Effector memory CD8-positive, alpha-beta T cell (primary cell): ENCODE measurements around the gene WASHC2A.
"Not testable (repeated sequence)": the region's sequence is repeated elsewhere in the genome, so short reads cannot be mapped to it uniquely, and the experiment has no call there.

Experiments used
- ATAC-seq: fragments of 150-1000 bp; cut with Tn5 transposase; replicated peaks from 2 replicates; pipeline ENCODE4 v1.10.0; 2021; ENCODE audit warnings: mild to moderate bottlenecking, moderate library complexity
- DNase-seq, 3 experiments: peaks; one replicate each; pipeline ENCODE4 v3.0.0; 2021
- H3K27ac Mint-ChIP-seq, 2 donors: one replicate each; pipeline ENCODE4 v1.8.0; 2022; ENCODE audit warnings: mild to moderate bottlenecking in 2 of 2, mixed read lengths in 2 of 2, moderate library complexity in 2 of 2
- H3K27me3 Mint-ChIP-seq, 2 donors: one replicate each; pipeline ENCODE4 v1.8.0; 2022; ENCODE audit warnings: mixed read lengths in 2 of 2
- H3K36me3 Mint-ChIP-seq: one replicate; pipeline ENCODE4 v1.8.0; 2022; ENCODE audit warnings: mild to moderate bottlenecking, moderate library complexity, mixed read lengths; ENCODE audit not compliant: insufficient read depth
- H3K4me1 Mint-ChIP-seq, 2 donors: one replicate each; pipeline ENCODE4 v1.8.0; 2022; ENCODE audit warnings: low read depth in 2 of 2, mixed read lengths in 2 of 2
- H3K4me3 Mint-ChIP-seq, 2 donors: one replicate each; pipeline ENCODE4 v1.8.0; 2022; ENCODE audit warnings: mild to moderate bottlenecking in 2 of 2, mixed read lengths in 2 of 2, moderate library complexity in 2 of 2
- H3K9me3 Mint-ChIP-seq, 2 donors: one replicate each; pipeline ENCODE4 v1.8.0; 2022; ENCODE audit warnings: mixed read lengths in 2 of 2
- total RNA-seq, 9 experiments: gene quantifications; one replicate each; lab custom pipeline; 2026; lab: John Stamatoyannopoulos, UW

Gene WASHC2A, protein sequence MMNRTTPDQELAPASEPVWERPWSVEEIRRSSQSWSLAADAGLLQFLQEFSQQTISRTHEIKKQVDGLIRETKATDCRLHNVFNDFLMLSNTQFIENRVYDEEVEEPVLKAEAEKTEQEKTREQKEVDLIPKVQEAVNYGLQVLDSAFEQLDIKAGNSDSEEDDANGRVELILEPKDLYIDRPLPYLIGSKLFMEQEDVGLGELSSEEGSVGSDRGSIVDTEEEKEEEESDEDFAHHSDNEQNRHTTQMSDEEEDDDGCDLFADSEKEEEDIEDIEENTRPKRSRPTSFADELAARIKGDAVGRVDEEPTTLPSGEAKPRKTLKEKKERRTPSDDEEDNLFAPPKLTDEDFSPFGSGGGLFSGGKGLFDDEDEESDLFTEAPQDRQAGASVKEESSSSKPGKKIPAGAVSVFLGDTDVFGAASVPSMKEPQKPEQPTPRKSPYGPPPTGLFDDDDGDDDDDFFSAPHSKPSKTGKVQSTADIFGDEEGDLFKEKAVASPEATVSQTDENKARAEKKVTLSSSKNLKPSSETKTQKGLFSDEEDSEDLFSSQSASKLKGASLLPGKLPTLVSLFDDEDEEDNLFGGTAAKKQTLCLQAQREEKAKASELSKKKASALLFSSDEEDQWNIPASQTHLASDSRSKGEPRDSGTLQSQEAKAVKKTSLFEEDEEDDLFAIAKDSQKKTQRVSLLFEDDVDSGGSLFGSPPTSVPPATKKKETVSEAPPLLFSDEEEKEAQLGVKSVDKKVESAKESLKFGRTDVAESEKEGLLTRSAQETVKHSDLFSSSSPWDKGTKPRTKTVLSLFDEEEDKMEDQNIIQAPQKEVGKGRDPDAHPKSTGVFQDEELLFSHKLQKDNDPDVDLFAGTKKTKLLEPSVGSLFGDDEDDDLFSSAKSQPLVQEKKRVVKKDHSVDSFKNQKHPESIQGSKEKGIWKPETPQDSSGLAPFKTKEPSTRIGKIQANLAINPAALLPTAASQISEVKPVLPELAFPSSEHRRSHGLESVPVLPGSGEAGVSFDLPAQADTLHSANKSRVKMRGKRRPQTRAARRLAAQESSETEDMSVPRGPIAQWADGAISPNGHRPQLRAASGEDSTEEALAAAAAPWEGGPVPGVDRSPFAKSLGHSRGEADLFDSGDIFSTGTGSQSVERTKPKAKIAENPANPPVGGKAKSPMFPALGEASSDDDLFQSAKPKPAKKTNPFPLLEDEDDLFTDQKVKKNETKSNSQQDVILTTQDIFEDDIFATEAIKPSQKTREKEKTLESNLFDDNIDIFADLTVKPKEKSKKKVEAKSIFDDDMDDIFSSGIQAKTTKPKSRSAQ (N-terminal part only)
- 57.4 to 94.2 (median 84.0) reads per million in 9 experiments for total RNA-seq

DNA sequence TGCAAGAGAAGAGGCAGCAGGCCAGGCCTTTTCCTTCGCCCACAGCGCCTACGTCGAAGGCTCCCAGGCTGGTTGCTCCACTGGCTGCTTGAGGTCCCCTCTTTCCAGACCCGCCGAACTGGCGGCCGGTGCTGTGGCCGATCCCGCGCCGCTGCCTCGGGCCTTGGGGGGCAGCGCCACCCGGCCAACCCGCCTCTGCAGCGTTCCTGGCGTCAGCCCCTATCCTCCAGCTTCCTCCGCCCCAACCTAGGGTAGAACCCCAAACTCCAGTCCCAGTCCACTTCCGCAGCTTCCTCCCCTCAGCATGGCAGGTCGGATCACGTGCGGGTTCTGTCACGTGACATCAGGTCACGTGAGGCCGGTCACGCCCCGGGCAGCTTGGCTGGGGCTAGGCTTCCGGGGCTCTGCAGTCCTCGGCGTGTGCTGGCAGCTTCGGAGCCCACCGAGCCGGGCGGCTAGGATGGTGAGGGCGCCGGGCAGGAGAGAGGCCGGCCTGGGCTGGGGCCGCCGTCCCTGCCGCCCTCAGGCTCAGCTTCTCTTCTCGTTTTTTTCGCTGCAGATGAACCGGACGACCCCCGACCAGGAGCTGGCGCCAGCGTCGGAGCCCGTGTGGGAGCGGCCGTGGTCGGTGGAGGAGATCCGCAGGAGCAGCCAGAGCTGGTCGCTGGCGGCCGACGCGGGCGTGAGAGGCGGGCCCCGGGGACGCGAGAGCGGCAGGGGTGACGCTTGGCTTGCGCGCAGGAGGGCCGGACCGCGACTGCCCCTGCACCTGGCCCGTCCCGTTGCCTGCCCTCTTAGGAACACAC lies at the start of gene WASHC2A:
Gene WASHC2A (plus strand): TSS at position 409 of the 806 bp plus-strand sequence. CDS start 52 bp downstream, at position 461.
- H3K27me3 Mint-ChIP-seq, H3K9me3 Mint-ChIP-seq, H3K4me1 Mint-ChIP-seq: not testable (repeated sequence)
- DNase-seq (peak; percentile 95 to 99 (median 97)), ATAC-seq (peak; percentile 91)
- Mint-ChIP-seq H3K27ac (peak within 1 kb of the TSS; percentile 92 to 95), H3K36me3 (peaks cover 38% of the 10 kb centered on the region), H3K4me3 (peak within 1 kb of the TSS; percentile 78 to 83)

DNA sequence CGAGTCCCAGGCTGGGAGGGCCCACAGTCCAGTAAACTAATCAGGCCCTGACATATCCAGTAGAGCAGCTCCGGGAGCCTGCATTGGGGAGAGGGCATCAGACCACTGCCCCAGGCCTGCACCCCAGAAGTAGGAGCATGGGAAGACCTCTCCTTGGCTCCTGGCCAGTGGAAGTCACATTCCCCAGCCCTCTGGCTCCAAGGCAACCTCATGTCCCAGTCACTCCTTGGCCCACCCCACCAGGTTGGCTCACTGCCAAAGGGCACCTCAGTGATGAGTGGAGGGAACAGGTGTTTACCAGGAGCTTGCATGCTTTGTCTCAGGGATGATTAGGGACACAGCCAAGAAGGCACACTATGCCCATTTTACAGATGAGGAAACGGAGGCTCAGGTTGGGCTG lies 48.5 kb upstream of the WASHC2A start:
- not testable (repeated sequence) for H3K27ac Mint-ChIP-seq, H3K27me3 Mint-ChIP-seq, H3K4me3 Mint-ChIP-seq, ATAC-seq, H3K4me1 Mint-ChIP-seq, H3K9me3 Mint-ChIP-seq, H3K36me3 Mint-ChIP-seq, DNase-seq

DNA sequence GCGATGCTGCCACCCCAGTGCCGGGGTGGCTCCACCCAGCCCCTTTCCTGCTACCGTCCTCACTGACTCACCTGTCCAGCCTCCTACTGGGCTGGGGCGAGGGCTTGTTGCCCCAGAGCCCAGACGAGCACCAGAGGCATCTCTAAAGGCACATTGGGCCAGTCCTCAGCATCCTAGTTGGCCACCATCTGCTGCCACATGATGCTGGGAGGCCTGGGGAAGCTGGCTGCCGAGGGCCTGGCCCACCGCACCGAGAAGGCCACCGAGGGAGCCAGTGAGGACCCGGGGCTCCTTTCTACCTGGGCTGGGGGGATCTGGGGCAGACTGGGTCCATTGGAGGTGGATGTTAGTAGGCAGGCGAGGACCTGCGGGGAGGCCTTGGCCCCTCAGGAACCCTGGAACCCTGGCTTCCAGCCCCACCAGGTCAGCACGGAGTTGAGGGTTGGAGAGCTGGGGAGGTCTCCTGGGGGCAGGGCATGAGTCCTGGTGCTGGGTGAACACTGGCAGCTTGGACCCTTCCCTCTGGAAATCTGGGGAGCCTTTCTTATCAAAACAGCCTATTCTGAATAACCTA lies 47.2 kb upstream of the WASHC2A start:
- H3K27ac Mint-ChIP-seq, ATAC-seq, H3K4me3 Mint-ChIP-seq, H3K9me3 Mint-ChIP-seq, DNase-seq, H3K4me1 Mint-ChIP-seq, H3K36me3 Mint-ChIP-seq: not testable (repeated sequence)
- H3K27me3 Mint-ChIP-seq = peaks cover 10 to 20% of the 10 kb centered on the region in 2 donors

DNA sequence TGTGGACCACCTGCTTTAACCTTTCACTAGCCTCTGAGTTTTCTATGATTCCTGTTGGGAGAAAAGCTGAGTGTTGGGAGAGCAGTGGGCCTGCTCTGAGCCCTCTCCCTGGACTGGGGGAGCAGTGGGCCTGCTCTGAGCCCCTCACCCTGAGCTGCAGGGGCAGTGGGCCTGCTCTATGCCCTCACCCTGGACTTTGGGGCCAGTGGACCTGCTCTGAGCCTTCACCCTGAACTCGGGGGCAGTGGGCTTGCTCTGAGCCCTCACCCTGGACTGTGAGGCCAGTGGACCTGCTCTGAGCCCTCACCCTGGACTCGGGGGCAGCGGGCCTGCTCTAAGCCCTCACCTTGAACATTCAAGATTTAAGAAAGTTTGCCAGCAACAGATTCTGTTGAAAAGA lies 46.1 kb upstream of the WASHC2A start:
- no peak for DNase-seq
- Mint-ChIP-seq H3K27me3 (peaks cover 20 to 31% of the 10 kb centered on the region in 2 donors), H3K36me3 (no peaks in the 10 kb centered on the region), H3K4me1 (no peaks in the 10 kb centered on the region), H3K4me3 (no peak overlapping the region), H3K9me3 (no peaks in the 10 kb centered on the region), H3K27ac (no peak overlapping the region)
- no peak for ATAC-seq

DNA sequence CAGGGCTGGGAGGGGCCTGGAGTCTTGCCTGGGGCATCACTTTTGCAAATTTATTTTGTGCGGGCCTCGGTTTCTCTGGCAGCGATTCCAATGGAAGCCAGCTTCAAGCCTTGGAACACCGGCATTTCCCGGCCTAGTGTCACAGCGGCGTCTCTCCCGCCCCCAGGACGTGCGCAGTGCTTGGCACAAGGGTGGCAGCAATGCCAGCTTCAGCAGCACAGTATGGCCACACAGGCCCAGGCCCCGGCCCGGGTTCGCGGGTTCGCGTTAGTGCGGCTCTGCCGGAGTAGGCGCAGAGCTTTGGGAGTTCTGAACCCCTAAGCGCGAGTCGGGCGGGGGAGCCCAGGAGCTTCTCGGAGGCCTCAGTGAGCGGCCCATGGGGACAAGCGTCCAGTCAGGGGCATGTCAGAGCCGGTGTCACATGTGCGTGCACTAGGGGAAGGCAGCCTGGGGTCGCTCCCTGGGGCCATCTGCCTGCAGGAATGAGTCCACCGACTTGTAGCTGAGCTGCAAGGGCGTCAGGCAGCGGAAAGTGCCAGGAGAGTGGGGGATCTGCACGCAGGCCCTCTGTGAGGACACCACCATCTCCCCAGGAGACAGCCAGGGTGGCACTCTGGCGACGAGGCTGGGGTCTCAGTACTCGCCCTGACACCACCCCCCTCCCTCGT lies 42.9 kb upstream of the WASHC2A start:
- H3K4me3 Mint-ChIP-seq, H3K27ac Mint-ChIP-seq, H3K4me1 Mint-ChIP-seq, ATAC-seq, H3K9me3 Mint-ChIP-seq, H3K36me3 Mint-ChIP-seq, DNase-seq: not testable (repeated sequence)
- peaks cover 29 to 43% of the 10 kb centered on the region in 2 donors for H3K27me3 Mint-ChIP-seq

DNA sequence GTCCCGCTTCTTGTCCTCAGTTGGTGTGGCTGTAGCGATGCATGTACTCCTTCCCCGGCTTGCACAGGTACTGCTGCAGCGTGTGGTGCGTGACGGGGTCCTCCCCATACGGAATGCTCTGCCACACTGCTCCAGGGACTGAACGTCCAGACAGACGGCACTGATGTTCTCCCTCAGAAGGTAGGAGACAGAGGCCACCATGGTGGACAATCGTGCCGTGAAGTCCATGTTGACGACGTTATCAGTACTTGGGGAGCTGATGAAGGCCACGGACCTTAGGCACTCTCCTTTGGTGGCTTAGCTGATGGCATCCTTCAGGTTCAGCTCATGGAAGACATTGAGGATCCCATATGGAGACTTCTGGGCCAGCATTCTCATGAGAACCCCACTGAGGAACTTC lies 42.1 kb upstream of the WASHC2A start:
- DNase-seq (no peak), ATAC-seq (no peak)
- Mint-ChIP-seq H3K4me3 (no peak overlapping the region), H3K4me1 (peaks cover 0 to 2% of the 10 kb centered on the region in 2 donors), H3K9me3 (no peaks in the 10 kb centered on the region), H3K27me3 (peaks cover 29 to 43% of the 10 kb centered on the region in 2 donors), H3K27ac (no peak overlapping the region), H3K36me3 (peaks cover 6% of the 10 kb centered on the region)

DNA sequence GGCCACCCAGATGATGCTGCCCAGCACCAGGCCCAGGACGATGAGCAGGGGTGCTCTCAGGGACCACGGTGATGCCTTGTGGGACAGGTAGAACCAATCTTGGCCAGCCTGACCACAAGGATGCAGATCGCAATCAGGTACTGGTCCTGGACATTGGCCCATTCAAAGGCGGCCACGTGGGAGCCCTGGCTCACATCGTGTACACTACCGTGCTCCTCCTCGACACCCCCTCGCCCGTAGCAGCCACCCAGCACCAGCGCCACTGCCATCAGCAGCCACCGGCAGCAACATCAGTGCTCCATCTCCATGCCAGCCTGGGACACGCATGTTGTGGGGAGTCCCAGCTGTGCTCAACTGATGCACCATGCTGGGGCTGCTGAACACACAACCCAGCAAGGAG lies 40.6 kb upstream of the WASHC2A start:
- peaks cover 36 to 43% of the 10 kb centered on the region in 2 donors for H3K27me3 Mint-ChIP-seq
- no peak for ATAC-seq
- H3K4me1 Mint-ChIP-seq = peaks cover 0 to 2% of the 10 kb centered on the region in 2 donors
- no peak for DNase-seq
- peaks cover 6% of the 10 kb centered on the region for H3K36me3 Mint-ChIP-seq
- H3K9me3 Mint-ChIP-seq = no peaks in the 10 kb centered on the region
- no peak overlapping the region for H3K4me3 Mint-ChIP-seq
- no peak overlapping the region for H3K27ac Mint-ChIP-seq

DNA sequence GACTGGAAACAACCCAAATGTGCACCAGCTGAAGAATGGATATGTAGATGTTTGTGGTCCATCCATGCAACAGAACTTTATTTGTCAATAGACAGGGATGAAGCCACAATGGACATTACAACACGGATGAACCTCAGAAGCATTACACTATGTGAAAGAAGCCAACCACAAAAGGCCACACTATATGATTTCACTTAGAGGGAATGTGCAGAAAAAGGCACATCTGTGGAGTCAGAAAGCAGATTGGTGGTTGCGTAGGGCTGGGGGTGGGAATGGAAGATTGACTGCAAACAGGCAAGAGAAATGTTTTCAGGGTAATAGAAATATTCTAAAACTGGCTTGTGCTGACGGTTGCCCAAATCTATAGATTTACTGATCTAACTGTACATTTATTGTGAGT lies 34.3 kb upstream of the WASHC2A start:
- peaks cover 2 to 5% of the 10 kb centered on the region in 2 donors for H3K4me1 Mint-ChIP-seq
- DNase-seq (no peak), ATAC-seq (no peak)
- H3K27me3 Mint-ChIP-seq = peaks cover 9 to 12% of the 10 kb centered on the region in 2 donors
- H3K27ac Mint-ChIP-seq = no peak overlapping the region
- H3K4me3 Mint-ChIP-seq = no peak overlapping the region
- no peaks in the 10 kb centered on the region for H3K9me3 Mint-ChIP-seq
- no peaks in the 10 kb centered on the region for H3K36me3 Mint-ChIP-seq

DNA sequence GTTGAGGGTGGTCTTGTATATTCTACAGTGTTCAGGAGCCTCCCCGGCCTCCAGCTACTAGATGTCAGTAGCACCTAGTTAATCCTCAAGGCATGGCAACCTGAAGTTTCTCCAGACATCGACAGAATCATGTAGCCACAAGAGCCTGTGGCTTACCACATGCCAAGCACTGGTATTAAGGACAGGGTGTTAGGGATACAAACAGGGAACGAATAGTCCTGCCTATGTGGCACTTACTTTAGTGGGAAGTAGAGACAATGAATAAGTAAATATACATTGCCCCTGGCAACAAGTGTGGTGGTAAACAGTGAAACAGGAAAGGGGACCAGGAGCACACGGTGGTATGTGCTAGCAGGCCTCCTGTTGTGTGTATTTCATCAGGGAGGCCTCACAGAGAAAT lies 32.4 kb upstream of the WASHC2A start:
- not testable (repeated sequence) for DNase-seq, H3K36me3 Mint-ChIP-seq, H3K9me3 Mint-ChIP-seq, ATAC-seq, H3K4me3 Mint-ChIP-seq, H3K4me1 Mint-ChIP-seq
- Mint-ChIP-seq H3K27me3 (peaks cover 9 to 12% of the 10 kb centered on the region in 2 donors), H3K27ac (peak overlapping the region in 1 of 2 donors; percentile 38)

DNA sequence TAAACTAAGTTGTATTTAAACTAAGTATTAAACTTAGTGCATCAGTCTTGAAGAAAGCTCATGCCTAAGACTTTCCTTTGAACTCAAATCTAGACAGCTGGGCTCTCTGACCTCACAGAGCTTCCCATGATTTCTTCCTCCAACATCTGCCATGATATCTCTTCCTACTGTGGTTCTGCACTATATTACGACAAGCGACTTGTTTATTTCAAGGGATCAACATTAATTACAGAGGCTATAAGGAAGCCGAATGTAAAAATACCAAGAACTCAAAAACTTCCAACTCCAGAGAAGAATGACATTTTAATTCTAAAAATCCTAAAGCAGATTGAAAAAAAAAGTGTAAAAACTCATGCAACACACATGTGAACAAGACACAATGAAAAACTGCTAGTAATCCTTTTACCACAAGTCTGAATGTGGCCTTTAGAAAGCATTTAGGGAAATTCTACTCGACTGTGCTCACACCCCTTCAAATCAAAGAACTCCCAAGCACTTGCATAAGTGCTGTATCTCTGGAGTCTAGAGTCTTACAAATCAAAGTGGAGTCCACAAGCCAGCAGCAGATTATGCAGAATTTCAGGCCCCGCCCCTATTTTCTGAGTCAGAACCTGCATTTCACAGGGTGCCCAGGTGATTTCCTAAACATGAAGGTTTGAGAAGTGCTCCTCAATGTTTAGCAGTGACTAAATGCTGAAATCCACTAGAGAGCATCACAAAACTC lies 22.7 kb upstream of the WASHC2A start:
- ATAC-seq (no peak), DNase-seq (no peak)
- no peaks in the 10 kb centered on the region for H3K36me3 Mint-ChIP-seq
- no peak overlapping the region for H3K4me3 Mint-ChIP-seq
- H3K27me3 Mint-ChIP-seq = no peaks in the 10 kb centered on the region
- no peak overlapping the region for H3K27ac Mint-ChIP-seq
- H3K4me1 Mint-ChIP-seq = peaks cover 2 to 14% of the 10 kb centered on the region in 2 donors
- no peaks in the 10 kb centered on the region for H3K9me3 Mint-ChIP-seq

DNA sequence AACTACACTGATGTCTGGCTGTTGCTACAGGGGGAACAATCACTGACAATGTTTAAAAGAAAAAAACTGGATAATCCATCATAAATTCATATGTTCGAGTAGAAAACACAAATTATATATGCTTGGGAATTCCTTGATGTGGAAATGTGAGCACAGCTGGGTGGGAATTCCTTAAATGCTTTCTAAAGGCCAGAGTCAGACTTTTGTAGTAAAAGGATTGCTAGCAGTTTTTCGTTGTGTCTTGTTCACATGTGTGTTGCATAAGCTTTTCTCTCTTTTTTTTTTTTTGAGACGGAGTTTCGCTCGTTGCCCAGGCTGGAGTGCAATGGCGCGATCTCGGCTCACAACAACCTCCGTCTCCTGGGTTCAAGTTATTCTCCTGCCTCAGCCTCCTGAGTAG lies 21.3 kb upstream of the WASHC2A start:
- H3K36me3 Mint-ChIP-seq, H3K9me3 Mint-ChIP-seq, H3K4me3 Mint-ChIP-seq, ATAC-seq, H3K27me3 Mint-ChIP-seq, DNase-seq: not testable (repeated sequence)
- H3K27ac Mint-ChIP-seq = peak overlapping the region in 1 of 2 donors; percentile 96
- H3K4me1 Mint-ChIP-seq = peaks cover 2 to 14% of the 10 kb centered on the region in 2 donors
